IPS DF 19.7 (cell line): ENCODE measurements around the gene TMCC1.
"Not testable (repeated sequence)": the region's sequence is repeated elsewhere in the genome, so short reads cannot be mapped to it uniquely, and the experiment has no call there.

Experiments
- DNase-seq: peaks from one replicate; pipeline ENCODE4 v3.0.0-alpha.2; 2013; ENCODE audit warnings: low read depth, low spot score

TMCC1 gene

DNA sequence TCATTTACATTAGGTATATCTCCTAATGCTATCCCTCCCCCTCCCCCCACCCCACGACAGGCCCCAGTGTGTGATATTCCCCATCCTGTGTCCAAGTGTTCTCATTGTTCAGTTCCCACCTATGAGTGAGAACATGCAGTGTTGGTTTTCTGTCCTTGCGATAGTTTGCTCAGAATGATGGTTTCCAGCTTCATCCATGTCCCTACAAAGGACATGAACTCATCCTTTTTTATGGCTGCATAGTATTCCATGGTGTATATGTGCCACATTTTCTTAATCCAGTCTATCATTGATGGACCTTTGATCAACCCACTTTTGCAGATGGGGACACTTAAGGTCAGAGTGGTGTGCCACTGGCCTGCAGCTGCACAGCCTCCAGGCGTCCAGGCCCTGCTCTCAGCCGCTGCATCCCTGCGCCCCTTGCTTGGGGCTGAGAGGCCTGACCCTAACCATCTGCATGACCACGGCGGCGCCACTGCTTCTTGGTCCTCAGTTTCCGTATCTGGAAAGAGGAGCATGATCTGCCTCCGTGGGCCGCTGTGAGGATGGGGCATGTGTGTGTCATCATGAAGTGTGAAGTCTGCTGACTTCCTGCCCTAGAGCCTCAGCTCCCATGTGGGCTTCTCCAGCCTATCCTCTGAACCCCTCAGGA, 282.6 kb downstream of the TMCC1 start:
- not testable (repeated sequence) for DNase-seq

DNA sequence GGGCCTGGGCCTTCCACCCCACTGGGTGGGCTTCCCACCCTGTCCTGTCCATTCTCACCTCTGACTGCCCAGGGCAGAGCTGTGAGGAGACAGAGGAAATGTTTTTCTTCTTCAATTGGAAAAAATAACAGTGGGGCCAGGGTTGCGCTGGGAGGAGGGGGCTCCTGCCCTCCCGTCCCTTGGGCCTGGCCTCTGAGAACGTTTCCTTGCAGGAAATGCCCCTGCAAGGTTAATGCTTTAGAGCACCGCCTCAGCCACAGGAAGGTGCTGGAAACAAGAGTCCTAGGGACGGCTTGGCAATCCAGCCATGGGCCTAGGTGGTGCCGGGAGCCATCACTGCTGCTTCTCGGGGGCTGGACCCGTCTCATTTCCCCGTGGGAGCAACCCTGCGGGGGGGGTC, 283.2 kb downstream of the TMCC1 start:
- DNase-seq: no peak

DNA sequence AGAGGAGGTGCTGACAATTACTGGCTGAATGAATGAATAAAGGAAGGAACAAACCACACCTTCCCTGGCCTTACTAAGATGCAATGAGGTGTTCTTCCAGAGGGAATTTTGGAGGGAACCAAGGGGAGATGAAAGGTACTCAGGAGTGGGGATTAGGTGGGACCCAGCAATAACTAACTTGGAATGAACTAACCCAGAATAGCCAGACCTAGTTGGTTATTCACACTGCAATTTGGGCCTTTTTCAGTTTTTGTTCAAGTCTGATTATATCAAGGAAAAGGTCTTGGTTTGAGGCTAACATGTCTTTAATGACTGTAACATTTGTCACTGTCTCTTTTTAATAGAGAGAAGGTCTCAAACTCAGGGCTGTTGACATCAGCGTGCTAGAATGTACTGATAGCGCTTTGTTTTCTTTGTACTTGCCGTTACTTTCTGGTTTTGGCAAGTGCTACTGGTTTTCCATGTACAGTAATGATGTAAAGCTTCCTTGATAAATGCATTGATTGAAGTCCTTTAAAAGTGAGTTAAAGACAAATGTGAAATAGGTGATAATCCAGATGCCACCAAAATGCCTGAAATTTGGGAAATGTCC, 283.8 kb downstream of the TMCC1 start:
- DNase-seq: no peak

DNA sequence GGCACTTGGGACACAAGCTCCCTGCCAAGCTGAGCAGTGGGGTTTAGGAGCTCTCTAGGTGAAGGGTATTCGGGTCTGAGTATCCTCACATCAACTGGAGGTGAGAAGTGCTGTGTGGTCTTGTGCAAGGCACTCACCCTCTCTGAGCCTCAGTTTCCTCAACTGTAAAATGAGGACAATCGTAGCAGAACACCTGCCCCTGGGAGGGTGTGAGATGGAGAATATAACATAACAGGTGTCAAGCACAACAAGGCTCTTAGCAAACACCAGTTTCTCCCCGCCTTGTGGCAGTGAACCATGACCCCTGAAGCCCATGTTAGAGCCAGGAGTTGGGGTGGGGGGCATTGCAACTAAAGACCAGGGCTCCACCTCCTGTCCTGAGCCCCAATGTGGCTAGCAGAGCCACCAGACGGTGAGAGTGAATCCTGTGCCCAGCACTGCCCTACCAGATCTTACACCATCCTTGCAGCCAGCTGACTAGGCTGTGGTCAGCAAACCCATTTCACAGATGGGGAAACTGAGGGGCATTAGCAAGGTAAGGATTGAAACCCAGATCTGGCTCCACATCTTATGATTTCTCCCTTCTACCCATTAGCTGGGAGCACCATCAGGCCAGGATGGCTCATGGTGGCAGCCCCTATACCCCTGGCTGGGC, 284.4 kb downstream of the TMCC1 start:
- DNase-seq: no peak

DNA sequence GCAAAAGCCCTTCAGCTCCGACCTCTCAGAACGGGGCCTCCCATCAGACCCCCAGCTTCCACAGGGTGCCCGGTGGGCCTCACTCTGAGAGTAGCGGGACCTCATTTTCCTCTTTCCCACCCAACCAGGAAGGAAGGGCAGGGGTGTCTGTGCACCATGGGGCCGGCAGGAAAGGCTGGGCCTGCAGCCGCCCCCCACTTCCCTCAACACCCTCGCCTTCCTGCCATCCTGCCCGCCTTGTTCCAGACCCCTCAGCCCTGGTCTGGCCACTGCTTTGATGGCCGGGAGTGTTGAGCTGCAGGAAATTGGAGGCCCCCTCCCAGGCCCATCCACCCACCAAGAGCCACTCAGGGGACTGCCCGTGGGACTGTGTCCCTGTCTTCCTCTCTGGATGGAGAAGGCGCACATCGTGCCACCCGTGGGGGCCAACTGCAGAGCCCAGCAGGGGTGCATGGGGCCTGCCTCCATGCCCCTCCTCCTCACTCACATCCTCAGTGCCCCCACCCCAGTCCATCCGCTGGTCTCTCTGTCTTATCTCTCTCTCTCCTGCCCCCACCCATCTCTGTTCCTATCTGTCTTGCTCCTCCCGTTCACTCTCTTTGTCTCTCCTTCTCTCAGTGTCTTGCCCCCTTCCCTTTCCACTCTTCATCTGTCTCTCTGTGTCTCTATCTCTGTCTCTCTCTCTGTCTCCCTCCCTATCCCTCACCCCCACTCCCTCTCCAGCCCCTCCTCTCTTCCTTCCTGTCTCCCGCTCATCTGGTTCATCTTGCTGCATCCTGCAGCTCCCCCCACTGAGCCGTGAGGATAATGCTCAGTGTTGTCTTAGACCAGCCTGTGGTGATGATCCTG, 285.2 kb downstream of the TMCC1 start:
- DNase-seq: no peak

DNA sequence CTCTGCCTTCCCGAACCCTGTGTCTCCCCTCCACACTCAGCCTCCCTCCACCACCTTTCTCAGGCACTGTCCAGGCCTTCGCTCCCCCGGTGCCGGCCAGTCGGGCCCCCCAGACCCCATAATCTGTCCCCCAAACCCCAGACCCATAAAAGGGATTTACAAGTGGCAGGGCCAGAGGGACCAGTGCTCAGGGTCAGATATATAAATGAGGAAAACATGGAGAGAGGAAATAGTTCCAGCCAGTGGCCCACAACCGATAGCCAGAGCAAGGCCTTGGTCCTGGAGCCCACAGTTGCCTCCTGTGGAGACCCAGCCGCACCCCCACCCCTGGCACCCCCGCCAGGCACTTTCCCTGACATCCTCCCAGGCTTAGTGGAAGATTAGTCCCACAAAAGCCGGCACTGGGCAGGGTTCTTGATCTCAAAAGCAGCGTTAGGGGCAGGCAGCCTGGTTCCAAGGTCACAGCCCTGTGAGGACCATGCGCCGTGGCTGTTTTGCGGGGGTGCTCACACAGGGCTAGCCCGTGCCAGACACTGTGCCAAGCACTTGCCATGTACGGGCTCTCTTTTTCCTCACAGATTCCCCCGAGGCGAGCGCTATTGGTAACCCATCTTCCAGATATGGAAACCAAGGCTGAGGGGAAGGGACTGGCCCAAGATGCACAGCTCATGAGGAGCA, 286.0 kb downstream of the TMCC1 start:
- no peak for DNase-seq

DNA sequence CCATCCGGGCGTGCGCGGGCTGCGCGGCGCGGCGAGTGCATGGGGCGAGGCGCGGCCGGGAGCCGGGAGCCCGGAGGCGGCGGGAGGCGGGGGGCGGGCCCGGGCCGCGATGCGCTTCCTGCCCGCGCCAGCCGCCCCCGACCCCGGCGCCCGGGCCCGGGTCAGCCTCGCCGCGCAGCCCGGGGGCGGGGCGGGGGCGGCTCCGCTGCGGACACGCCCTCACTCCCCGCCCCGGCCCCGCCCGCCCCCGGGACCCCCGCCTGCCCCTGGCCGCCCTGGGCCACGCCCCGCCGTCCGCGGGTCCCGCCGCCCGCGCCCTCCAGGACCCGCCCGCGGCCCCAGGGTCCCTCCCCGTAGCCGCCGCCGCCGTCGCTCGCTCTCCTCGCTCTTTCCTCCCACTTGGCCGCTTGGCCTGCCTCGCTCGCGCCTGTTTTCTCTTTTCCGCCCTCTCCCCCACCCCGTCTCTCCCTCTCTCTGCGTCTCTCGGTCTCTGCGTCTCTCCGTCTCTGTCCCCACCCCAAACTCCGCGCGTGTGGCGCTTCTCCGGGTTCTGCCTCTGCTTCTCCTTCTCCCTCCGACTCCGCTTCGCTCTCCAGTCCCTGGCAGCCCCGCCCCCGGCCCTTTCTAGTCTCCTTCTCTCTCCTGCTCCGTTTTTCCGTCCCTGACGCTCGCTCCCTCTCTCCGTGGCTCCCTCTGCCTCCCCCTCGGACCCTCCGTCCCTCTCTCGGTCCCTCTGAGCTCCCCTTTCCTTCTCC, 286.7 kb downstream of the TMCC1 start, which contains the start of gene PLXND1:
PLXND1 (minus strand) TSS at position 41 of the 755 bp plus-strand sequence; CDS start at position 4, 37 bp downstream.
- no peak for DNase-seq

DNA sequence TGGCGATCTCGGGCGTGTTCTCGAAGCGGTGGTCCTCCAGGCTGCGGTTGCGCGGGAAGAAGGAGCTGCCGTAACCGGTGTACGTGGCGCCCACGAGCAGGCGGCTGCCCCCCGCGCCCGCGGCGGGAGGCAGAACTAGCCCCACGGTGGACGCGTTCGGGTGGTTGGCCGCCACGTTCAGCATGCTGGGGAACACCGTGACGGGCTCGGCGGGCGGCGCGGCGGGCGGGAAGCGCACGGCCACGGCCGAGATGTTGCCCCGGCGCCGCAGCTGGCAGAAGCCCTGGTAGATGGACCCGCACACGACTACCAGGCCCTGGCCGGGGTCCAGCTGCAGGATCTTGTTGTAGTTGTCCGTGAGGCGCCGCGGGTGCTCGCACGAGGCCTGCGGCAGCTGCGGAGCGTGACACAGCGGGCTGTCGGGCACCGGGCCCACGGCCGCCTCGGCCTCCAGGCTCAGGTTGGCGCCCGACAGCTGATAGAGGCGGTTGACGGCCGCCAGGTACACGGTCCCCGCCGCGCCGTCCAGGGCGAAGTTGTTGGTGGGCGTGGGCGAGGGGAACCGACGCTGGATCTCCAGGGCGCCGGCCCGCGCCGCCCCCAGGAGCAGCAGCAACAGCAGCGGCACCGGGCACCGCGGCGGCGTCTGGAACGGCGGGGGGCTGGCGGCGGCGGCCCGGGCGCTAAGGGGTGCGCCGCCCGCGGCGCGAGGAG, 287.4 kb downstream of the TMCC1 start:
- no peak for DNase-seq

DNA sequence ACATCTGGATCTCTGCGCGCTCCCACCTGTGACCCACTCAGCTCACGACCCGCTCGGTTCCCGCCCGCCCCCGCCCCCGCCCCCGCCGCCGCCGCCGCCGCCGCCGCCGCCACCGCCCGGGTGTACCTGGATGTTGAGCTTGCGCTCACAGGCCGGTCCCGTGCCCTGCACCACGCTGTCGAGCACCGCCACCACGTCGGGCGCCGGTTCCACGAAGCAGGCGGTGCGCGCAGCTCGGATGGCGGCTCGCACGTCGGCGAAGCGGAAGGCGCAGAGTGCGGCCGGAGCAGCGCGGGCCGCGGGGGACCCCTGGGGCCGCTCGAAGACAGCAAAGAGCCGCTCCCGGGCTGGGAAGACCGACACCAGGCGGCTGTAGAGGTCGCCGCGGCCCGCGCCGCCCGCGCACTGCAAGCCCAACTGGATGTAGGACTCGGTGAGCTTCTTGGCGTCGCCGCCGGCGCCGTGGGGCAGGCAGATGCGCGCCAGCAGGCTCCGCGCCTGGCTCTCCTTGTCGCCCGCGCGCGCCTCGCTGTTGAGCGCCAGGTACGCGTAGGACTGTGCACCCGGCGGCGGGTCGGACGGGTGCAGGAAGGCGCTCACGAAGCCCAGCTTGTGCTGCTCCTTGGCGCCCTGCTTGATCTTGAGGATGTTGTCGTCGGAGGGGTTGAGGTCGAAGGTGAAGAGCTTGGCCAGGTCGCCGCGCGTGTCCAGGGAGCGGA, 288.1 kb downstream of the TMCC1 start:
- no peak for DNase-seq

DNA sequence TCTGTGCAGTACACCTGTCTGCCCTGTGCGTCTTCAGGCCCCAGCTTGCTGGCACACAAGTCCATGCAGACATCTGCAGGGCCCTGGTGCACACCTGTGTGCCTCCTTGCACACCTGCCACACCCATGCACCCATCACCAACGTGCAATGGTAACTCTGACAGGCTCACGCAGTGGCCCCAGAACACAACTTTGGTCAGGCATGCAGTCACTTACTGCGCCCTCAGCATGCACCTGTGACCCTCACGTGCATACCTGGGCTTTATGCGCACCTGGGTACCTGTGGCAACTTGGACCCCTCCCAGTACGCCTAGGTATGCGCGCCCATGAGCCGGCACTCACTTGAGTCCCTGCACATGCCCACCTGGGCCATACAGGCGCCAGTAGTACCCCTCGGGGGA, 288.7 kb downstream of the TMCC1 start:
- DNase-seq: no peak

DNA sequence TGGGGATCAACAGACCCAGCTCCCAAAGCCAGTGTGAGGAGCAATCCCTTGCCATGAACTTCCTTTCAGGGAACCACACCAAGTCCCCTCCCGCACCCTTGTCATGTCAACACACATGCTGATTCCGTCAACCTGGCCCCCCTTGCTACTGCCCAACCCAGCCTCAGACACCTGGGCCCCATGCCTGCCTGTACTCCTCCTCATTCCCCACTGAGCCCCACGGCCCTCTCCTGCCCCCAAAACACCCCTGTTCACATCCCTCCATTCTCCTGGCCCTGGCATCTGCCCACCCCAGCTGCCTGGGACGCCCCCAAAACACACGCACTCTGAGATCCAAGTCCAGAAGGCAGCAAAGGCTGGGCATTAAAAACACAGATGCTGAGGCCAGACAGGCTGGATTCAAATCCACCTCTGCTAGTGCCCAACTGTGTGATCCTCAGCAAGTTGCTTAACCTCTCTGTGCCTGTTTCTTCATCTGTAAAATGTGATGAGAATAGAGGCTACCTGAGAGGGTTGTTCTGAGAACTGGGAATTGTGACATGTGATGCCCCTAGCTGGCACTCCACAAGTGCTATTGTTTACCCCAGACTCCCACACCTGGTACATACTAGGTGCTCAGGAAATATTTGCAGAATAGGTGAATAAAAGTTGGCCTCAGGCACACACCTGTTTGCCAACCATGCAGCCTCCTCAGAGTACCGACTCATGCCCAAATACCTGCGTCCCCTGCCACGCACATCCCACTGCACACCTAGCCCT, 289.3 kb downstream of the TMCC1 start:
- no peak for DNase-seq

DNA sequence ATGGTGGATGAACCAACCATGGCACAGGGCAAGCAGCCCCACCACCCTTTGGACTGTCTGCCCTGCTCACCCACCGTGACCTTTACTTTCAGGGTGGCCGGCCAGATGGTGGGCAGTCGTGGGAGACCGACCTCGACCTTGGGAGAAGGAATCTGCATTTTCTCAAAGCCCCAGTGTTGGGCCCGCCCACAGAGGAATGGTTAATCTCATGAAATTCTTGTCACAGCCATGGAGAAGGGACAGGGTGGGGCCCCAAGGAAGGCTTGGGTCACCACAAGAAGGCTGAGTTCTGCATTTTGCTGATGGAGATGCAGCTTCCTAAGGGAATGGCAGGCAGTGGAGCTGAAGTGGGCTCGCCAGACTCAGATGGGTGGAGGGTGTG, 290.0 kb downstream of the TMCC1 start:
- no peak for DNase-seq

DNA sequence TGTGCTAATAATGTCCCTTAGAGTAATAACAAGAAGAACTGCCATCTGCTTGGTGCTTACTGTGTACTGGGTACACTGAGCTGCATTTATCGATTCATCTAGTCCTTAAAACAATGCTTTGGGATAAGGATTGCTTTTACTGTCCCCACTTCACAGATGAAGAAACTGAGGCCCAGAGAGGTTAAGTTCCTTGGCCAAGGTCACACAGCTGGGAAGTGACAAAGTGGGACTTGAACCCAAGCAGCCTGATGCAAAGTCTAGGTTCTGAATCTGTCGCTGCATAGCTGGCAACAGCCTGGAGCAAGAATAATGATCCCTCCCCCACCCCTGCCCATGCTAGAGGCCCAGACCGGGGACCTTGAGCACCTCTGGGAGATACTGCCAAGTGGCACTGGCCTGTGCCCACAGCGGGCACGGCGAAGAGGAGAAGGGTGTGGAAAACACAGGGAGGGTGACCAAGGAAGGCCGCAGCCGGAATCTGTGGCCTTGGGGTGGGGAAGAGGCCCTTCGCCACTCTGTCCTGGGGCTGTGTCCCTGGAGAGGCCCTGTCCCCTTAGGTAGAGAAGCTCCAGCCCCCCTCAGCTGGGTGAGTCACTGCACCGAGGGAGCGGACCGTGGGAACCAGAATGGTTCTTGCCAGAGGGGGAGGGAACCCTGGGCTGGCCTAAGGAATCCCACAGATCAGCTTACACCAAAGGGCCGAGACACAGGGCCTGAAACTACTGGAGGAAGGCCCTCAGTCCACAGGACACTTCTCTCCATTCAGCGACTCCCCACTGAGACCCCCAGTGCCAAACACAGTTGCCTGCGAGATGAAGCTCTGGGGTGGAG, 290.6 kb downstream of the TMCC1 start:
- DNase-seq: no peak

DNA sequence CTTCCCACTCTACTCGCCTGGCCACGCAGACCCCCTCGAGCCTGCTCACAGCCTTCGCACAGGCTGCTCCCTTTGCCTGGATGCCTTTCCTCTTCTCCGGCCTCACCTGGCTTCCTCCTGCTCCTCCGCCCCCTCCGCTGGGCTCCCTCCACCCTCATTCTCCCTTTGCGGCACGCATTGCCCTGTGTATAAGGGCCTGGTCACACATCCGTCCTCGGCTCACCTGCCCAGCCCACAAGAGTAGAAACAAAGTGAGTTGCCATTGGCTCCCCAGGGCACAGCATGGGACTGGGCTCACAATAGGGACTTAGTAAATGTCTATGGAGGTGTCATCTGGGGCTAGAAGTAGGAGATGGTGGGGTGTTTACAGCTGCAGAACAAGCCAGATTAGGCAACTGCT, 291.2 kb downstream of the TMCC1 start:
- no peak for DNase-seq

DNA sequence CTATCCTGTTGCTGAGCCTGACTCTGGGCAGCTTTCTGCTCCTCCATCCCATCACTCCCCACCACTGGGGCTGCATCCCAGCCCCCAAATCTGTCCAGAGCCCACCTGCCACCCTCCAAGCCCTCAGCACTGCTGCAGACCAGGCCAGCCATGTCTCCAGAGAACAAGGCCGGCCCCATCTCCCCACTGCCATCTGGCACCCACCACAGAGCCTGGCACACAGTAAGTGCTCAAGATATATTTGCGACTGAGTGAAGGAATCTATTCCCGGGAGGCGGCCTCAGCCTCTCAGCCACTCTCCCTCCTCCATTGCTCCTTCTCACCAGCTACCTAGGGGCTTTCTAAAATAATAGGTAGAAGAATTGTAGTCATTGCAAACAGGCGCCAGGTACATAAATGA, 291.8 kb downstream of the TMCC1 start:
- DNase-seq: no peak

DNA sequence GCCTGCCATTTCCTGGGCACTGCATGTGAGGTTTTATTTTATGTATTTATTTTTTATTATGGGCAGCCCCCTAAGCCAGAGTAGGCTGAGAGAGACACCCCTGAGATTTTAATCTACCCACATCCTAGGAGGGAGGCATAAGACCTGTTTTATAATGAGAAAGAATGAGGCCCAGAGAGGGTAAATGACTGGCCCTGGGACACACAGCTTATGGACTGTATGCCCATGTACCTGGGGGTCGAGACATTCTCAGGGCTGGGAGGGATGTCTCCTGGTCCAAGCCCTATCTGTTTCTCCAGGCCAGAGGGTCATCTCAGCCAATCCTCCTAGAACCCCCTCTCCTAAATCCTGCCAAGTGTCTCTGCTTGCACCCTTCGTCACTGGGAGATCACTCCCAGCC, 293.2 kb downstream of the TMCC1 start:
- no peak for DNase-seq

DNA sequence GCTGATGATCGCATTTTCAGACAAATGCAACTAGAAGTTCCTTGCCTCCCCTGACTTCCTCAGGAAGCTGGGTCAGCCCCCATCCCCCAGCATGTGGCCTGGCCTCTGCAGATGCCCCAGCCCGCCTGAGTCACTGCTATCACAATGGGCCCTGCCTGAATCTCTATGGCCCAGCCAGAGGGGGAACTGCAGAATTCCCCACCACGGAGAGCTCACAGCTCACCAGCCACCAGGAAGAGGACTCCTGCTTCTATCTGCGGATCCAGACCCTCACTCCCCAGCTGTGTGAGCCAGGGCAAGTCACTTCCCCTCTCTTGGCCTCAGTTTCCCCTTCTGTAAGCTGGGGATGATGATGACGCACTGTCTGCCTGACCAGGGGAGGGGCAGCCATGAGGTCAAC, 293.9 kb downstream of the TMCC1 start:
- DNase-seq: no peak

DNA sequence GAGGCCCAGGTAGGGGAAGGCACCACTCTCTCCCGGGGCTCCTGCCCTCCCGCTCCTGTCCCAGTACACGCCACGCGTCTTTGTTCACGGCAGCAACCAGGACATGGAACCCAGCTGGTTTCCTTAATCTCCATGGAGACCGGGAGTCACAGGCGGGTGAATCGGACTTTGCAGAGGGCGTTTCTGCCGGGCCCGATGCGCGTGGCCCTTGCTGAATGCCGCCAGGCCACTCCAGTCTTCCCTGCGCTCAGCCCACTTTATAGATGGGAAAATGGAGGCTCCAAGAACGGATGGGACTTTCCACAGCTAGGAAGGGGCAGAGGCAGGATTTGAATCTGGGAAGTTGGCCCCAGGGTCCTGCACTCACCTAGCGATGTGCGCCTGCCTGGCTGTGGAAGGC, 294.4 kb downstream of the TMCC1 start:
- no peak for DNase-seq
